ENCODE data around the gene JMJD8.
A peak's percentile ranks its signal among the peaks of the same experiment; 100 is the strongest.

Gene JMJD8

GRCh38 chr16:661184-661821, 22.8 kb downstream of the JMJD8 start:
- Histone ChIP-seq H3F3A (ENCODE audit: insufficient read depth, low read length) (no peaks in the 10 kb centered on the region), H3K9ac (ENCODE audit: low read length) (no peak overlapping the region; the same call in 1 of the 2 replicates), H3K4me2 (ENCODE audit: low read depth, low read length) (peak overlapping the region; percentile 43), H3K27me3 (replicated peaks; ENCODE audit: insufficient read depth, low read length) (no peaks in the 10 kb centered on the region), H2AFZ (ENCODE audit: low read length) (no peak overlapping the region), H4K20me1 (ENCODE audit: insufficient read depth, low read length) (no peaks in the 10 kb centered on the region), H3K36me3 (replicated peaks; ENCODE audit: insufficient read depth, low read length) (no peaks in the 10 kb centered on the region), H3K79me2 (ENCODE audit: low read length) (no peaks in the 10 kb centered on the region), H3K4me1 (ENCODE audit: low read length) (peaks cover 8% of the 10 kb centered on the region), H3K9me3 (replicated peaks; ENCODE audit: insufficient read depth, low read length) (no peaks in the 10 kb centered on the region), H3K27ac (ENCODE audit: low read length) (no peak overlapping the region), H3K9me2 (replicated peaks; ENCODE audit: insufficient read depth, low read length) (no peaks in the 10 kb centered on the region), H3K4me3 (ENCODE audit: low read length) (no peak overlapping the region)
- TF ChIP-seq, protein P1, sequence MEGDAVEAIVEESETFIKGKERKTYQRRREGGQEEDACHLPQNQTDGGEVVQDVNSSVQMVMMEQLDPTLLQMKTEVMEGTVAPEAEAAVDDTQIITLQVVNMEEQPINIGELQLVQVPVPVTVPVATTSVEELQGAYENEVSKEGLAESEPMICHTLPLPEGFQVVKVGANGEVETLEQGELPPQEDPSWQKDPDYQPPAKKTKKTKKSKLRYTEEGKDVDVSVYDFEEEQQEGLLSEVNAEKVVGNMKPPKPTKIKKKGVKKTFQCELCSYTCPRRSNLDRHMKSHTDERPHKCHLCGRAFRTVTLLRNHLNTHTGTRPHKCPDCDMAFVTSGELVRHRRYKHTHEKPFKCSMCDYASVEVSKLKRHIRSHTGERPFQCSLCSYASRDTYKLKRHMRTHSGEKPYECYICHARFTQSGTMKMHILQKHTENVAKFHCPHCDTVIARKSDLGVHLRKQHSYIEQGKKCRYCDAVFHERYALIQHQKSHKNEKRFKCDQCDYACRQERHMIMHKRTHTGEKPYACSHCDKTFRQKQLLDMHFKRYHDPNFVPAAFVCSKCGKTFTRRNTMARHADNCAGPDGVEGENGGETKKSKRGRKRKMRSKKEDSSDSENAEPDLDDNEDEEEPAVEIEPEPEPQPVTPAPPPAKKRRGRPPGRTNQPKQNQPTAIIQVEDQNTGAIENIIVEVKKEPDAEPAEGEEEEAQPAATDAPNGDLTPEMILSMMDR (IDR thresholded peaks at IDR 0.05; ENCODE audit: low read length) = no peak
- no peak for TF ChIP-seq EZH2phosphoT487 (IDR thresholded peaks at IDR 0.05; ENCODE audit: low read length)
- no peak for TF ChIP-seq EZH2 (optimal IDR thresholded peaks at IDR 0.05; ENCODE audit: low read depth, low read length)
- no peak for DNase-seq

GRCh38 chr16:660459-661183, 23.5 kb downstream of the JMJD8 start:
- TF ChIP-seq, protein P1 (IDR thresholded peaks at IDR 0.05; ENCODE audit: low read length) = peak; percentile 38
- TF ChIP-seq EZH2phosphoT487 (IDR thresholded peaks at IDR 0.05; ENCODE audit: low read length) = no peak
- Histone ChIP-seq H3K9ac (ENCODE audit: low read length) (peak overlapping the region; percentile 31; the same call in 1 of the 2 replicates), H3K27ac (ENCODE audit: low read length) (peak overlapping the region; percentile 49; the same call in 1 of the 2 replicates), H3K4me1 (ENCODE audit: low read length) (peaks cover 8% of the 10 kb centered on the region), H2AFZ (ENCODE audit: low read length) (peak overlapping the region; percentile 52), H3F3A (ENCODE audit: insufficient read depth, low read length) (no peaks in the 10 kb centered on the region), H3K9me2 (replicated peaks; ENCODE audit: insufficient read depth, low read length) (no peaks in the 10 kb centered on the region), H3K4me3 (ENCODE audit: low read length) (peak overlapping the region; percentile 38), H4K20me1 (ENCODE audit: insufficient read depth, low read length) (no peaks in the 10 kb centered on the region), H3K27me3 (replicated peaks; ENCODE audit: insufficient read depth, low read length) (no peaks in the 10 kb centered on the region), H3K36me3 (replicated peaks; ENCODE audit: insufficient read depth, low read length) (no peaks in the 10 kb centered on the region), H3K4me2 (ENCODE audit: low read depth, low read length) (peak overlapping the region; percentile 79), H3K79me2 (ENCODE audit: low read length) (no peaks in the 10 kb centered on the region), H3K9me3 (replicated peaks; ENCODE audit: insufficient read depth, low read length) (no peaks in the 10 kb centered on the region)
- DNase-seq = peak; percentile 90

DNA sequence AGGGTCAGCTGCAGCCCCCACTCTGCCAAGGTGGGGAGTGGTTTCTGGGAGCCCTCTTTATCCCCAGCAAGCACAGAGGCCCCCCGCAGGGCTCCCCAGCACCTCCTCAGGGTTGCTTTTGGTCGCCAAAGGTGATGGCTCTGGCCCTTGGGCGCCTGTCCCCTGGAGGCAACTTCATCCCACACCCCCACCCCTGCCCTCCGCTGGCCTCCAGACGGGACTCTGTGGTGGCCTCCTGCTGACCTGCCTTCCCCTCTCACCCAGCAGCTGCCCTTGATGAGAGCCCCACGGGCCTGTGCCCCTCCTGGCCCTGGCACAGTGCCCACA, 24.0 kb downstream of the JMJD8 start:
- Histone ChIP-seq H4K20me1 (ENCODE audit: insufficient read depth, low read length) (no peaks in the 10 kb centered on the region), H3K79me2 (ENCODE audit: low read length) (no peaks in the 10 kb centered on the region), H3K4me2 (ENCODE audit: low read depth, low read length) (peak overlapping the region; percentile 79), H3K9me2 (replicated peaks; ENCODE audit: insufficient read depth, low read length) (no peaks in the 10 kb centered on the region), H2AFZ (ENCODE audit: low read length) (peak overlapping the region; percentile 52), H3K36me3 (replicated peaks; ENCODE audit: insufficient read depth, low read length) (no peaks in the 10 kb centered on the region), H3K4me1 (ENCODE audit: low read length) (peaks cover 8% of the 10 kb centered on the region), H3K9me3 (replicated peaks; ENCODE audit: insufficient read depth, low read length) (no peaks in the 10 kb centered on the region), H3K4me3 (ENCODE audit: low read length) (peak overlapping the region; percentile 38), H3K9ac (ENCODE audit: low read length) (peak overlapping the region; percentile 31; the same call in 1 of the 2 replicates), H3K27me3 (replicated peaks; ENCODE audit: insufficient read depth, low read length) (no peaks in the 10 kb centered on the region), H3F3A (ENCODE audit: insufficient read depth, low read length) (no peaks in the 10 kb centered on the region), H3K27ac (ENCODE audit: low read length) (peak overlapping the region; percentile 49; the same call in 1 of the 2 replicates)
- DNase-seq = no peak
- TF ChIP-seq, protein P1 (IDR thresholded peaks at IDR 0.05; ENCODE audit: low read length) = no peak
- no peak for TF ChIP-seq EZH2 (optimal IDR thresholded peaks at IDR 0.05; ENCODE audit: low read depth, low read length)
- TF ChIP-seq EZH2phosphoT487 (IDR thresholded peaks at IDR 0.05; ENCODE audit: low read length) = no peak

Measured in MM.1S (cell line).